Prostate gland (tissue), 2 donors: ENCODE measurements around the gene CCR5. TPM values are rescaled to one million over a fixed set of nuclear protein-coding genes. Genes with fewer than 3 reads are reported as not detected.

Experiments used
- DNase-seq: peaks from one replicate; pipeline ENCODE4 v3.0.0-alpha.2; 2019; ENCODE audit warnings: low spot score
- H3K27ac ChIP-seq, 2 donors: fragments of 200-600 bp; sonication (generic); 2 replicates each; pipeline ENCODE4 v1.5.1; 2017 to 2019
- H3K27me3 ChIP-seq: fragments of 200-600 bp; sonication (generic); replicated peaks from 2 replicates; pipeline ENCODE4 v1.5.1; 2019; ENCODE audit not compliant: insufficient read depth
- H3K36me3 ChIP-seq, 2 donors: fragments of 200-600 bp; sonication (generic); 1 replicate in 1 of 2; 2 replicates in 1 of 2; pipeline versions ENCODE4 v1.5.1 to v1.8.1; 2017 to 2019
- H3K4me1 ChIP-seq: fragments of 200-600 bp; sonication (generic); replicated peaks from 2 replicates; pipeline ENCODE4 v1.5.1; 2019
- H3K4me3 ChIP-seq, 2 donors: fragments of 200-600 bp; sonication (generic); 2 replicates each; pipeline ENCODE4 v1.5.1; 2017 to 2019
- H3K9me3 ChIP-seq: fragments of 200-600 bp; sonication (generic); 2 replicates; pipeline ENCODE4 v1.5.1; 2017
- POLR2A ChIP-seq: fragments of 450-650 bp; IDR thresholded peaks from one replicate; pipeline ENCODE4 v1.6.1; 2016; ENCODE audit warnings: antibody characterized with exemption, mild to moderate bottlenecking
- POLR2AphosphoS5 ChIP-seq: sonication (generic); formaldehyde crosslinking; IDR thresholded peaks from one replicate; pipeline ENCODE4 v1.6.1; 2017; ENCODE audit warnings: antibody characterized with exemption
- WGBS: methylation state at CpG from one replicate; pipeline ENCODE4 v1.1.5; 2018; 5-methylcytosine and 5-hydroxymethylcytosine counted together
- intact Hi-C: fragments of 100-400 bp; cut with DNase I; formaldehyde crosslinking; loops from one replicate; pipeline ENCODE4 v1.14.2; 2022
- total RNA-seq, 2 donors: library from RNA; depleted of rRNA; stranded (reverse); fragments of >200 nt; gene quantifications; one replicate each; pipeline ENCODE4 v1.1.0, GENCODE V29; 2016
- TF ChIP-seq, protein P1 (sequence below), 4 experiments: fragments of 200-600 bp in 2 of 4; fragments of 450-650 bp in 2 of 4; sonication (generic) in 2 of 4; IDR thresholded peaks; 1 replicate in 3 of 4; 2 replicates in 1 of 4; pipeline ENCODE4 v1.5.1; 2016 to 2019; ENCODE audit warnings: antibody characterized with exemption in 4 of 4, mild to moderate bottlenecking in 2 of 4, moderate library complexity in 2 of 4

CCR5 gene
- total RNA-seq, 2 donors from 2014 or later: 0.55 to 0.68 TPM

DNA sequence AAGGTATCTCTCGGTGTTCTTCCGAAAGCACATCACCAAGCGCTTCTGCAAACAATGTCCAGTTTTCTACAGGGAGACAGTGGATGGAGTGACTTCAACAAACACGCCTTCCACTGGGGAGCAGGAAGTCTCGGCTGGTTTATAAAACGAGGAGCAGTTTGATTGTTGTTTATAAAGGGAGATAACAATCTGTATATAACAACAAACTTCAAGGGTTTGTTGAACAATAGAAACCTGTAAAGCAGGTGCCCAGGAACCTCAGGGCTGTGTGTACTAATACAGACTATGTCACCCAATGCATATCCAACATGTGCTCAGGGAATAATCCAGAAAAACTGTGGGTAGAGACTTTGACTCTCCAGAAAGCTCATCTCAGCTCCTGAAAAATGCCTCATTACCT lies 12.3 kb upstream of the CCR5 start:
- H3K9me3 ChIP-seq: no peaks in the 10 kb centered on the region
- H3K27me3 ChIP-seq: no peaks in the 10 kb centered on the region
- WGBS: 64% methylated on average over 6 of the region's 6 CpGs
- no peaks in the 10 kb centered on the region for H3K36me3 ChIP-seq
- TF ChIP-seq, protein P1, sequence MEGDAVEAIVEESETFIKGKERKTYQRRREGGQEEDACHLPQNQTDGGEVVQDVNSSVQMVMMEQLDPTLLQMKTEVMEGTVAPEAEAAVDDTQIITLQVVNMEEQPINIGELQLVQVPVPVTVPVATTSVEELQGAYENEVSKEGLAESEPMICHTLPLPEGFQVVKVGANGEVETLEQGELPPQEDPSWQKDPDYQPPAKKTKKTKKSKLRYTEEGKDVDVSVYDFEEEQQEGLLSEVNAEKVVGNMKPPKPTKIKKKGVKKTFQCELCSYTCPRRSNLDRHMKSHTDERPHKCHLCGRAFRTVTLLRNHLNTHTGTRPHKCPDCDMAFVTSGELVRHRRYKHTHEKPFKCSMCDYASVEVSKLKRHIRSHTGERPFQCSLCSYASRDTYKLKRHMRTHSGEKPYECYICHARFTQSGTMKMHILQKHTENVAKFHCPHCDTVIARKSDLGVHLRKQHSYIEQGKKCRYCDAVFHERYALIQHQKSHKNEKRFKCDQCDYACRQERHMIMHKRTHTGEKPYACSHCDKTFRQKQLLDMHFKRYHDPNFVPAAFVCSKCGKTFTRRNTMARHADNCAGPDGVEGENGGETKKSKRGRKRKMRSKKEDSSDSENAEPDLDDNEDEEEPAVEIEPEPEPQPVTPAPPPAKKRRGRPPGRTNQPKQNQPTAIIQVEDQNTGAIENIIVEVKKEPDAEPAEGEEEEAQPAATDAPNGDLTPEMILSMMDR (IDR thresholded peaks at IDR 0.05): no peak
- peak; percentile 35 for TF ChIP-seq POLR2AphosphoS5
- DNase-seq: no peak
- no peak overlapping the region for H3K27ac ChIP-seq
- no peak overlapping the region for H3K4me3 ChIP-seq
- no peaks in the 10 kb centered on the region for H3K4me1 ChIP-seq
- intact Hi-C loops: no loop called here

DNA sequence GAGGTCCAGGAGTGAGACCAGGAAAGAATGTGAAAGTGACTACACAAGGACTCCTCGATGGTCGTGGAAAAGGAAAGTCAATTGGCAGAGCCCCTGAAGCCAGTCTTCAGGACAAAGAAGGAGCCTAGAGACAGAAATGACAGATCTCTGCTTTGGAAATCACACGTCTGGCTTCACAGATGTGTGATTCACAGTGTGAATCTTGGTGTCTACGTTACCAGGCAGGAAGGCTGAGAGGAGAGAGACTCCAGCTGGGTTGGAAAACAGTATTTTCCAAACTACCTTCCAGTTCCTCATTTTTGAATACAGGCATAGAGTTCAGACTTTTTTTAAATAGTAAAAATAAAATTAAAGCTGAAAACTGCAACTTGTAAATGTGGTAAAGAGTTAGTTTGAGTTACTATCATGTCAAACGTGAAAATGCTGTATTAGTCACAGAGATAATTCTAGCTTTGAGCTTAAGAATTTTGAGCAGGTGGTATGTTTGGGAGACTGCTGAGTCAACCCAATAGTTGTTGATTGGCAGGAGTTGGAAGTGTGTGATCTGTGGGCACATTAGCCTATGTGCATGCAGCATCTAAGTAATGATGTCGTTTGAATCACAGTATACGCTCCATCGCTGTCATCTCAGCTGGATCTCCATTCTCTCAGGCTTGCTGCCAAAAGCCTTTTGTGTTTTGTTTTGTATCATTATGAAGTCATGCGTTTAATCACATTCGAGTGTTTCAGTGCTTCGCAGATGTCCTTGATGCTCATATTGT lies 10.8 kb upstream of the CCR5 start:
- no peaks in the 10 kb centered on the region for H3K4me1 ChIP-seq
- no peak overlapping the region for H3K4me3 ChIP-seq
- H3K36me3 ChIP-seq: no peaks in the 10 kb centered on the region
- intact Hi-C loops: no loop called here
- TF ChIP-seq POLR2AphosphoS5 (no peak), POLR2A (no peak)
- TF ChIP-seq, protein P1 (IDR thresholded peaks at IDR 0.05): no peak
- H3K27ac ChIP-seq: no peak overlapping the region
- DNase-seq: no peak
- H3K9me3 ChIP-seq: no peaks in the 10 kb centered on the region
- WGBS: 34% methylated on average over 11 of the region's 11 CpGs
- no peaks in the 10 kb centered on the region for H3K27me3 ChIP-seq

DNA sequence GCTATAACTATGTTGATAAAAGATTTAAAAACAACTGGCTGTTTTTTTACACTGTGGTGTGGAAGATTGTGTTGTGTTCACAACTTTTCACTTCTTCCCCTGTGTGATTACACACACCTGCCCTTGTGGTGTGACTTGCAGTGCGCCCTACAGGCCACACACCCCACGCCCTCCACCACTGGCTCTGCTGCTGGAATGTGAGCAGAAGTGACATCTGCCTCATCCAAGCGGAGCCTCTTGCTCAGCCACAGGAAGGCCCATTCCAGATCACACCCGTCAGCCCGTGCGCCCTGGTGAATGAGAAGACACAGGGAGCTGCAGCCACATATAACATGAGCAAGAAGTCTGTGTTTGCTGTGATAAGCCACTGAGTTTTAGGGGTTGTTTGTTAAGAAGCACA lies 9.8 kb upstream of the CCR5 start:
- no peaks in the 10 kb centered on the region for H3K9me3 ChIP-seq
- no peak overlapping the region for H3K4me3 ChIP-seq
- WGBS: 75% methylated on average over 6 of the region's 6 CpGs
- intact Hi-C loops: no loop called here
- DNase-seq: no peak
- no peak overlapping the region for H3K27ac ChIP-seq
- TF ChIP-seq POLR2A (no peak), POLR2AphosphoS5 (no peak)
- TF ChIP-seq, protein P1 (IDR thresholded peaks at IDR 0.05): no peak
- H3K27me3 ChIP-seq: no peaks in the 10 kb centered on the region
- no peaks in the 10 kb centered on the region for H3K4me1 ChIP-seq
- no peaks in the 10 kb centered on the region for H3K36me3 ChIP-seq

DNA sequence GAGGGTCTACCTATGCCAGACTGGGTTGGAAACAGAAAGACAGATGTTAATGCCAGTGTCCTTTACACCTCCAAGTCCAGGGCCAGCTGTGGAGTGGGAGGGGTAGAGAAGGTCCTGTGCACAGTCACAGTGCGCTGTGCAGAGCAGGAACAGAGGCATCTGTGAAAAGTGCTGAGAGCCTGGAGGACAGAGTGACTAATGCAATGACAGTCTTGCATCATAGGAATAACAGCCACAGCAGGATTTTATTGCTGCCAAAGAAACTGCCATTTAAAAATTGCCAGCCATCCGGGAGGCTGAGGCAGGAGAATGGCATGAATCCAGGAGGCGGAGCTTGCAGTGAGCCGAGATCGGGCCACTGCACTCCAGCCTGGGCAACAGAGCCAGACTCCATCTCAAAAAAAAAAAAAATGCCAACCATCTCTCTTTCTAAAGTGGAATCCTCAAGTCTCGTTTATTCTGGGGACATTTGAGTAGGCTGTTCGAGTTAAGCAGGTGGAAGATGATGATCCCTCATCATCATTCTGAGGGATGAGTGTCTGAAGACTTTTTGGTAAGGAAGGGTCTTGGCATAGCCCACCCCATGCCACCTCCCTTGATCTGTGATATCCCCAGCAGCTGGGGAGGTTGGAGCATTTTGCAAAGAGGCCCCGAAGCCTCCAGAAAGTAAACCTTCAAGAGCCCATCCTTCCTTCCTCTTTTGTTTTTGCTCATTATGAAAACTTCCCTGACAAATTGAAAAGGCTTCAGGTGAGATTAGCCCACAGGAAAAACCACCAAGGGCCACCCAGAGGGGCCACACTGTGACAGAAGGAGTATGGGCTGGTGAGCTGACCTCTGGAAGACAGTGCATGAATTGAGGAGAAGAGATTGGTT lies 9.1 kb upstream of the CCR5 start:
- no peaks in the 10 kb centered on the region for H3K9me3 ChIP-seq
- DNase-seq: no peak
- intact Hi-C loops: no loop called here
- H3K4me1 ChIP-seq: no peaks in the 10 kb centered on the region
- H3K36me3 ChIP-seq: no peaks in the 10 kb centered on the region
- no peak overlapping the region for H3K27ac ChIP-seq
- TF ChIP-seq, protein P1 (IDR thresholded peaks at IDR 0.05): no peak
- TF ChIP-seq POLR2A (no peak), POLR2AphosphoS5 (no peak)
- 68% methylated on average over 8 of the region's 8 CpGs for WGBS
- H3K4me3 ChIP-seq: no peak overlapping the region
- no peaks in the 10 kb centered on the region for H3K27me3 ChIP-seq
